Measurements from ENCODE around the gene ESRRG. TPM values are rescaled to one million over a fixed set of nuclear protein-coding genes. Genes with fewer than 3 reads are reported as not detected.

Gene ESRRG
- total RNA-seq, 4 donors from 2014 or later: 13.4 to 24.8 (median 18.9) TPM

DNA sequence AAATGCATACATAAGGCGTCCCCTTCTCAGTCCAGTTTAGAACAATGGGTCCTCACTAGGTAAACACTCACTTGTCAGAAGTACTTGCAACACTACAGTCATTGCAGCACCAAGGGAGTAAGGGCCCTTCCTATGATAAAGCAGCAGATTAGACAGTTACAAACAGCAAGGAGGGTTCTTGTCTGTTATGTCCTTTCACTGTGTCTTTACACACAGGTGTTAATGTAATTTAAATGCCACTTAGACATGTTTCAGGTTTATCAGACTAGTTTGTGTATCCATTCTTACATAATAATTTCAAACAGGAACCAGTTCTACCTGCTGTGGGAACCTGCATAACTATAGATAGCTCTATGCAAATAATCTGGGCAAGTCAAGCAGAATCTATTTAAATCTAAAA, 194.4 kb downstream of the ESRRG start:
- Histone ChIP-seq H3K4me3 (replicated peaks in 1 of 3) (no peak overlapping the region), H3K36me3 (no peaks in the 10 kb centered on the region), H3K4me1 (no peaks in the 10 kb centered on the region), H3K27ac (no peak overlapping the region), H3K9me3 (no peaks in the 10 kb centered on the region), H3K27me3 (no peaks in the 10 kb centered on the region)
- no peak for DNase-seq
- TF ChIP-seq POLR2A (IDR thresholded peaks at IDR 0.05): no peak
- no peak for TF ChIP-seq CTCF (IDR thresholded peaks at IDR 0.05)
- intact Hi-C loops (cut with DNase I): no loop called here
- 53 to 64% methylated on average over 1 of the region's 1 CpG for WGBS, 2 donors

GRCh38 chr1:216523449-216524190, 199.6 kb downstream of the ESRRG start:
- Histone ChIP-seq H3K36me3 (no peaks in the 10 kb centered on the region), H3K9me3 (no peaks in the 10 kb centered on the region), H3K4me1 (no peaks in the 10 kb centered on the region), H3K27me3 (no peaks in the 10 kb centered on the region), H3K27ac (no peak overlapping the region), H3K4me3 (replicated peaks in 1 of 3) (no peak overlapping the region)
- intact Hi-C loops (cut with DNase I): no loop called here
- no peak for DNase-seq
- TF ChIP-seq CTCF (IDR thresholded peaks at IDR 0.05) (no peak), POLR2A (IDR thresholded peaks at IDR 0.05) (no peak)
- WGBS, 2 donors: 73 to 81% methylated on average over 4 of the region's 4 CpGs

- H3K27me3 ChIP-seq: no peaks in the 10 kb centered on the region
- no peak overlapping the region for H3K27ac ChIP-seq
- no peak overlapping the region for H3K4me3 ChIP-seq (replicated peaks in 1 of 3)
- H3K9me3 ChIP-seq: no peaks in the 10 kb centered on the region
- no peaks in the 10 kb centered on the region for H3K36me3 ChIP-seq
- H3K4me1 ChIP-seq: no peaks in the 10 kb centered on the region
- intact Hi-C loops (cut with DNase I): no loop called here
- DNase-seq: no peak
- TF ChIP-seq POLR2A (IDR thresholded peaks at IDR 0.05) (no peak), CTCF (IDR thresholded peaks at IDR 0.05) (no peak)
- 67 to 79% methylated on average over 4 of the region's 4 CpGs for WGBS, 2 donors
Measured at GRCh38 chr1:216523043-216523442, 200.2 kb downstream of the ESRRG start.

DNA sequence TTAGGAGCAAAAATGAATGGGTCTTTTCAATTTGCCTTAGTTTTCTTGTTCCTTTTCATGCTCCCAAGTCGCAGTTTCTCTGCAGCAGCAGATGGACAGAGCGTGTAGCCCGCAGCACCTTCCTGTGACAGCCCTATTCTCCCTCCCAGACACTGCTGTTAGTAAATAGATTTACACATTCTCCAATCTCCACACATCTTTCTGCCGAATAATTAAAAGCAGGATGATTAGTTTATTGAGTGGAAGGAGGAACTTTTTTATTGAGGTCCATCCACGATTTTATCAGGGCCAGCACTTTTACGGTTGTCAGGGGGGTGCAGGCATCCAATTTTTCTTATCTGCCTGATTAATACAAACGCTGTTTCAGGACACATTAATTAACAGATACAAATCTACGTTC, 201.8 kb downstream of the ESRRG start:
- Histone ChIP-seq H3K4me1 (no peaks in the 10 kb centered on the region), H3K4me3 (replicated peaks in 1 of 3) (no peak overlapping the region), H3K27ac (no peak overlapping the region), H3K27me3 (no peaks in the 10 kb centered on the region), H3K9me3 (no peaks in the 10 kb centered on the region), H3K36me3 (no peaks in the 10 kb centered on the region)
- intact Hi-C loops (cut with DNase I): no loop called here
- no peak for DNase-seq
- TF ChIP-seq CTCF (IDR thresholded peaks at IDR 0.05): no peak
- TF ChIP-seq POLR2A (IDR thresholded peaks at IDR 0.05): no peak
- 89 to 91% methylated on average over 8 of the region's 8 CpGs for WGBS, 2 donors

DNA sequence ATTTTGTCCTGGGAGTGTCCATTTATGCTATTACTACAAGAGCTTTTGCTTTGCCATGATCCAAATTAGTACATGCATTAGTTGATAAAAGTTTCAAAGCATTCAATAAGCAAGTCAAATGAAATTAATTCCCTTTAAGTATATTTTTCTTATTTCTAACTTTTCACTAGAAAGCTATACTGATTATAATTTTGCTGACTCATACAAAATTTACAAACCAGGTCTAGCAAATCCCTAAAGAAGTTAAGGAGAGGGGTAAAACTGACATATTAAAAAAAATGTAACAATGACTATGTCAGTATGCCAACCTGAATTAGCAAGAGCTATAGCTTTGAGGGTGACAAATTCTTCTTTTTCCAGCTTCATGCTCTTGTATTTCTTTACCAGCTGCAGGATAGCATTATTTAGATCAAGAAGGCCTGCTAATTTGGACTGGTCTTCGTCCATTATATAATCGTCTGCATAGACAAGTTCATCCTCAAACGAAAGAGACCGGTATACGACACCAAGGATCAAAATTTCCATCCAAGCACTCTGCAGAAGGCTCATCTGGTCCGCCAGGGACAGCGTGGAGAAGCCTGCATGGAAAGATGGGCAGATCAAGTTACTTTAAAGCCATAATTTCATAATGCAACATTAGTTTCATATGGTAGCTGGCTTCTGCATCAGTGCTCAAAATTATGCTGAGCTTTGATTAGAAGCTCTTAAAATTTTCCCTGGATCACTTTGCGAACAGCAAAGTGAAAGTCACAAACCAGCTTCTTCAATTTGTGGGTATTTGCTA, 204.2 kb downstream of the ESRRG start:
- DNase-seq: no peak
- 85 to 88% methylated on average over 8 of the region's 8 CpGs for WGBS, 2 donors
- Histone ChIP-seq H3K4me3 (replicated peaks in 1 of 3) (no peak overlapping the region), H3K27me3 (no peaks in the 10 kb centered on the region), H3K36me3 (no peaks in the 10 kb centered on the region), H3K4me1 (no peaks in the 10 kb centered on the region), H3K9me3 (no peaks in the 10 kb centered on the region), H3K27ac (no peak overlapping the region)
- intact Hi-C loops (cut with DNase I): no loop called here
- TF ChIP-seq POLR2A (IDR thresholded peaks at IDR 0.05) (no peak), CTCF (IDR thresholded peaks at IDR 0.05) (no peak)

Data from thyroid gland (tissue), 4 donors.